ENCODE results near the gene TUT1. TPM values are rescaled to one million over a fixed set of nuclear protein-coding genes. Genes with fewer than 3 reads are reported as not detected.

The TUT1 gene
- total RNA-seq, 1 donor from 2014 or later, result 9.5 TPM

DNA sequence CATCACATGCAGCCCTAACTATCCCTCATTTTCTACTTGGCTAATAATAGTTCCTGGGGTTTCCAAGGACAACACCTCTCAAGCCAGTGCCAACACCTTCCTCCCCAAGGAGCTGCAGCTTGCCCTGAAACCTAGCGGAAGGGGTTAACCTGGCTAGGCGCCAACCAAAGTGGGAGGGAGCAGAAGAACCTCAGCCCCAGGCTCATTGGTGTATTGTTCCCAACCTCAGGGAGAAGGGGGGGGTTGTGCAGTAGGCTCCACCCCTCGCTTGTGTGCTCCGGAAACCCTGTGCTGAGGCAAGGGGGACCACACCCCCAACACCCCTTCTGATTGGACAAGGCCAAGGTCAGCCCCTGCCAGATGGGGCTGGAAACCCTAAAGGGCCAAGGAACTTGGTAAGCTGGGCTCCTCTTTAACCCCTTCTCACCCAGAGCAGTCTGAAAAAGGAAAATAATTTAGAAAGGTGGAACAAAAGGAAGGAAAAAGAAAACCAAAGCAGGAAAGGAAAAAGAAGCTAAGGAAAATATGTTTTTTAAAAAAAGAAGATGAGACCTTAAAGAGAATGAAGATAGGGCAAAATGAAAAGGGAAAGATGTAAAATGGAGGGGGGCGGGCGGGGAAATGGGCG is 7.9 kb upstream of the TUT1 start:
- DNase-seq (ENCODE audit: low read depth), result peak; percentile 95
- peak overlapping the region; percentile 91 for H3K4me3 ChIP-seq (ENCODE audit: low read depth, low read length)
- TF ChIP-seq, protein P1, sequence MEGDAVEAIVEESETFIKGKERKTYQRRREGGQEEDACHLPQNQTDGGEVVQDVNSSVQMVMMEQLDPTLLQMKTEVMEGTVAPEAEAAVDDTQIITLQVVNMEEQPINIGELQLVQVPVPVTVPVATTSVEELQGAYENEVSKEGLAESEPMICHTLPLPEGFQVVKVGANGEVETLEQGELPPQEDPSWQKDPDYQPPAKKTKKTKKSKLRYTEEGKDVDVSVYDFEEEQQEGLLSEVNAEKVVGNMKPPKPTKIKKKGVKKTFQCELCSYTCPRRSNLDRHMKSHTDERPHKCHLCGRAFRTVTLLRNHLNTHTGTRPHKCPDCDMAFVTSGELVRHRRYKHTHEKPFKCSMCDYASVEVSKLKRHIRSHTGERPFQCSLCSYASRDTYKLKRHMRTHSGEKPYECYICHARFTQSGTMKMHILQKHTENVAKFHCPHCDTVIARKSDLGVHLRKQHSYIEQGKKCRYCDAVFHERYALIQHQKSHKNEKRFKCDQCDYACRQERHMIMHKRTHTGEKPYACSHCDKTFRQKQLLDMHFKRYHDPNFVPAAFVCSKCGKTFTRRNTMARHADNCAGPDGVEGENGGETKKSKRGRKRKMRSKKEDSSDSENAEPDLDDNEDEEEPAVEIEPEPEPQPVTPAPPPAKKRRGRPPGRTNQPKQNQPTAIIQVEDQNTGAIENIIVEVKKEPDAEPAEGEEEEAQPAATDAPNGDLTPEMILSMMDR (IDR thresholded peaks at IDR 0.05; ENCODE audit: insufficient read depth, low read length, severe bottlenecking), result no peak
- no peak for FAIRE-seq
- H3K27me3 ChIP-seq (ENCODE audit: control insufficient read depth, insufficient read depth, low read length), result no peaks in the 10 kb centered on the region
- H3K36me3 ChIP-seq (ENCODE audit: control insufficient read depth, insufficient read depth, low read length), result peaks cover 17% of the 10 kb centered on the region

DNA sequence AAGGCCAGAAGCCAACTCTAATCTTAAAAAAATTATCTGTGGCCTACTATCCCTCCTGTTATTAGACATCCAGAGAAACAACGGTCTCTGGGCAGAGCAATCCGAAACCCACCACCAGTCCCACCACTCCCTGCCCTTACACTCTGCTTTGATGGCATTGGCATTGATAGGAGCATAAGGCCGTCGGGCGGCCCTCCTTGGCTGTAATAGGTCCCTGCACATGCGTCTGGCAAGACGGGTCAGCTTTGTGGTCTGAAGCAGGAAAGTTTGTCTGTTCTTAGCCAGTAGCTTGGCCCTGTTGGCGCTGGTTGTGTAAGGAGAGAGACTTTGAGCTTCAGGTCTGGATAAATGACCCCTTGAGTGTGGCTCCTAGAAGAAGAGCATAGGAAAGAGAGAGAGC is 3.8 kb upstream of the TUT1 start:
- Histone ChIP-seq H3K4me3 (ENCODE audit: low read depth, low read length) (no peak overlapping the region), H3K27me3 (ENCODE audit: control insufficient read depth, insufficient read depth, low read length) (no peaks in the 10 kb centered on the region), H3K36me3 (ENCODE audit: control insufficient read depth, insufficient read depth, low read length) (peaks cover 22% of the 10 kb centered on the region)
- DNase-seq (ENCODE audit: low read depth) (no peak), FAIRE-seq (no peak)
- TF ChIP-seq, protein P1 (IDR thresholded peaks at IDR 0.05; ENCODE audit: insufficient read depth, low read length, severe bottlenecking), result no peak

DNA sequence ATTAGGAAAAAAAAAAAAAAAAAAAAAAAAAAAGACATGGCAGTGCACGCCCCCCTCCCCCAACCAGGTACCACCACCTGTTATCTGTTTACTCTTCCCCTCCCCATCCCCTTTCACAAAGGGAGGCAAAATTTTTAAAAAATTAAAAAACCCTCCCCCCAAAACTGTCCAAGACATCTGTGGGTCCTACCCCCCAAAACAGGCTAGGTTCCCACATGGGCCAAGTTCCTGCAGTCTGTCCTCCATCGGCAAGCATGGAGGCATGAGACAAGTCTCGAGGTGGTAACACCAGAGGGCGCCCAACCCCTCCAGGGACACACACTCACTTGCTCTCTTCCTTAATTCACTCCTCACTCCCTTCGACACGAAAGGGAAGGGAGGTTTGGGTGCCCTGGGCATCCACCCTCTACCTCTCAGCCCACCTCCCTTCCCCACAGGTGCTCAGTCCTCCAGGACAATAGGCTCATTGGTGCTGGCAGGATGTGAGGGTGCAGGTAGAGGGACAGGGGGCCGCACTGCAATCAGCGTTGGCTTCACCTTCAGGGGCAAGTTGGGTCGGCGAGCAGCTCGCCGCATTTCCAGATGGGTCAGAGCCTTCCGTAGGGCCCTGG is 2.2 kb upstream of the TUT1 start:
- TF ChIP-seq, protein P1 (IDR thresholded peaks at IDR 0.05; ENCODE audit: insufficient read depth, low read length, severe bottlenecking), result peak; percentile 86
- no peak overlapping the region for H3K4me3 ChIP-seq (ENCODE audit: low read depth, low read length)
- FAIRE-seq (no peak), DNase-seq (ENCODE audit: low read depth) (peak; percentile 70)
- H3K27me3 ChIP-seq (ENCODE audit: control insufficient read depth, insufficient read depth, low read length), result no peaks in the 10 kb centered on the region
- peaks cover 23% of the 10 kb centered on the region for H3K36me3 ChIP-seq (ENCODE audit: control insufficient read depth, insufficient read depth, low read length)

DNA sequence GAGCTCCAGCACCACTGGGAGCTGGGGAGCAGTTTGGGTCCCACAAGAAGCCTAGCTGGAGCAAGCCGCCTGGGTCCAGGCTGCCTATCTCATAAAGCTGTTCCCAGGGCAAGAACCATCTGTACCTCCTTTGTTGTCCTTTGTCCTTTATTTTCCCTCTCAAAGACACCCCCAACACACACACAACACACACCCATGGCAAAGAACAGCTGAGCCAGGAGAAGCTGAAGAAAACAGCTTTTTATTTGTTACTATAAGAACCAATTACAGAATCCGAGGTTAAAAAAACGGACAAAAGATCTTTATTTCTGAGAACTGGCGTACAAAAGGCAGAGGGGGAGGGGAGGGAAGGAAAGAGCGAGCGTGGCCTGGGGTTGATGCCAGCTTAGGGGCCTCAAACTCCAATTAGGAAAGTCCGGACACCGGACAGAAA is 1.7 kb upstream of the TUT1 start:
- Histone ChIP-seq H3K27me3 (ENCODE audit: control insufficient read depth, insufficient read depth, low read length) (no peaks in the 10 kb centered on the region), H3K4me3 (ENCODE audit: low read depth, low read length) (no peak overlapping the region), H3K36me3 (ENCODE audit: control insufficient read depth, insufficient read depth, low read length) (peaks cover 21% of the 10 kb centered on the region)
- no peak for DNase-seq (ENCODE audit: low read depth)
- FAIRE-seq, result no peak
- TF ChIP-seq, protein P1 (IDR thresholded peaks at IDR 0.05; ENCODE audit: insufficient read depth, low read length, severe bottlenecking), result no peak

DNA sequence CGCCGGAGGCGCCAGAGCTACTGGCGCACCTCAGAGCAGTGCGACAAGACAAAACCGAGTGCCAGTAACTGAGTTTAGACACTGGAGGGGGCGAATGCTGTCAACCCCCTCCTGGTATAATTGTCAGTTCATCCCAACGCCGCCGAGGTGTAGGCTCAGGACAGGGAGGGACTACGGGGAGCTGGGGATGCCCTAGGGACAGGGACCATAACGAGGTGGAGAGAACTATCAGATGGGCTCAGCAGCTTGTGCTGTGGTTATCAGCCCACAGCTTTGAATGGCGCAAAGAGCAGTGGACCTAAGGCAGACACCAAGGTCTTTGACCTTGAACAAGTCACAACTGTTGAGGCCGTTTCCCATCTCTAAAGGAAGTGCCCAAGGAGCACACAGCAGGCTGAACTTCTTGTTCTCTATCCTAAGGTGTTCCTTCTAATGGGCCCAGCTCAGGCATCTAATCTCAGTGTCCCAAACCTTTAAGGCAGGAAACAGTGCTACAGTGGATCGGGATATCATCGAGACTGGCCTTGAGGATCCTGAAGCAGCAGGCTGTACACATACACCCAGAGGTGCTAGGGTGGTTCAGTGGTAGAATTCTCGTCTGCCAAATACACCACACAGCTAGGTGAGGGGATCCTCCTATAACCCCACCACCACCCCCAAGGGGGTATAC is 958 bp upstream of the TUT1 start:
- Histone ChIP-seq H3K27me3 (ENCODE audit: control insufficient read depth, insufficient read depth, low read length) (no peaks in the 10 kb centered on the region), H3K36me3 (ENCODE audit: control insufficient read depth, insufficient read depth, low read length) (peaks cover 22% of the 10 kb centered on the region), H3K4me3 (ENCODE audit: low read depth, low read length) (peak overlapping the region; percentile 37)
- TF ChIP-seq, protein P1 (IDR thresholded peaks at IDR 0.05; ENCODE audit: insufficient read depth, low read length, severe bottlenecking), result no peak
- DNase-seq (ENCODE audit: low read depth), result no peak
- FAIRE-seq, result no peak
